NCI-H1694 treated with DMSO at 0.1 percent for 48 hours (cell line): ENCODE measurements around the gene TBC1D9.
"Not testable (repeated sequence)": the region's sequence is repeated elsewhere in the genome, so short reads cannot be mapped to it uniquely, and the experiment has no call there.

Experiments
- DNase-seq: peaks from one replicate; lab custom pipeline; 2025; lab: John Stamatoyannopoulos, UW

Gene TBC1D9

DNA sequence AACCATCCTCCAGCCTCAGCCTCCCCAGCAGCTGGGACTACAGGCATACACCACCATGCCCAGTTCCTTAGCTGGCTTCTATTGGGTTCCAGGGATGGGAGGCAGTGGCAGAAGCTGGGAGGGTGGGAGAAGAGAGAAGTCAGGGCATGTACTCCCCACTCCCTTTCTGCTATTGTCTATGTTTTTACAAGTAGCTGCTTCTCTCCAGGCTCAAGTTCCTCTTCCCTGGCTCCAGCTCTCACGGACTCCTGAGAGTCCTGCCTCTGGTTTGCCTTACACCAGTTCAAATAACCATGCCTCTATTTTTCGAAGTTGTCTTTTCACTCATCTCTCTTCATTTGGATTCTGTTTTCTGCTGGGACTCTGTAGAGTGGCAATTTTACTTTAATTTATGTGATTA is 2.9 kb downstream of the TBC1D9 start:
- no peak for DNase-seq

DNA sequence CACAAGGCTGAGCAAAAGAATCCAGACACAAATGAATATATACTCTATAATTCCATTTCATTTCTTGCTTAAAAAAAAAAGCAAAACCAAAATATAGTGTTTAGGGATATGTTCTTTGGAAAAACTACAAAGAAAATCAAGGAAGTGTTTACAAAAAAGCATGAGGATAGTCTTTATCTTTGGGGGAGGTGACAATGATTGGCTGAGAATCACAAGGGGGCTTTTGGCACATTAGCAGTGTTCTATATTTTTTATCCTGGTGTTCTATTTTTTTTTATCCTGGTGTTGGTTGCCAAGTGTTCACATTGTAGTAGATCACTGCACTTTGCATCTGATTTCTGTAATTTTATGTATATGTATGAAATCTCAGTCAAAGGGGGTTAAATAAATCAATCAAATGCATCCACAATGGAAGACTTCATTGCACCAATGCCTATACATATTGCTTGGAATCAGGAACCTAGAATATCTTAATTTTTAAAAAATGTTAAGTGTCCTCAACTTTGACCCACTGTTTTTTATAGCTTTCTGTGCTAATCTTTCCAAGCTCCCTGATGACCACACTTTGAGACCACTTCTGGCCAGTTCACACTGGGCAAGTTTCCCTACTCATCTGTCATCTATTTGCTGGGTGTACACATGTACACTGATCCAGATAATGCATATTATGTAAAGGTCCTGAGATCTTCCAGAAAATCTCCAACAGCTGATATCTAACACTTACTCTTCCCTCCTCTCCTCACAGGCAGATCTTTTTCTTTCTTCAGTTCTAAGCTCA is 3.7 kb downstream of the TBC1D9 start:
- DNase-seq, result no peak

DNA sequence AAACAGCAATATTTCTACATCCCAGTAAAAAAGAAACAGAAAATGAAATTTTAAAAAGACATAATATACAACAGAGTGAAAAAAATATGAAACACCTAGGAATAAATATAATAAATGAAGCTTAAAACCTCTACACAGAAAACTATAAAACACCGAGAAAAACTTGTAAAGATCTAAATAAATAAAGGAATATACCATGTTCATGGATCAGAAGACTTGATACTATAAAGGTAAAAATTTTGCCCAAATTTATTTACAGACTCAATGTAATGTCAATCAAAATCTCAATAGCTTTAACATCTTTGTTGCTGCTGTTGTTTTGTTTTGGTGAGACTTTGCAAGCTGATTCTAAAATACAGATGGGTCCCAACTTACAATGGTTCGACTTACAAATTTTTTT is 5.7 kb downstream of the TBC1D9 start:
- DNase-seq, result no peak

DNA sequence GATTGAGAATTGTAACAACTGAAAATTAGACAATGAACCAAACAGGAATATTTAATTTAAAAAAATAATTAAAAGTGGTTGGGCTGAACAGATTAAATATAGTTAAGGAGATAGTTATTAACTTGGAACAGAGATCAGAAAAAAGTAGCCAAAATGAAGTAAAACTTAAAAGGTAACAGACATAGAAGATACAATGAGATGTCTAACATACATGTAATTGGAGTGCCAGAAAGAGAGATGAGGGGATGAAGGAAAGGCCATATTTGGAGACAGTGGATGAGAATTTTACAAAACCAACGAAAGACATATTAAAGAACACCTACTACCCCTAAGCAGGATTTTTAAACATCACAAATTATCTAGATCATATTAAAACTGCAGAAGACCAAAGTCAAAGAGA is 8.0 kb downstream of the TBC1D9 start:
- no peak for DNase-seq

DNA sequence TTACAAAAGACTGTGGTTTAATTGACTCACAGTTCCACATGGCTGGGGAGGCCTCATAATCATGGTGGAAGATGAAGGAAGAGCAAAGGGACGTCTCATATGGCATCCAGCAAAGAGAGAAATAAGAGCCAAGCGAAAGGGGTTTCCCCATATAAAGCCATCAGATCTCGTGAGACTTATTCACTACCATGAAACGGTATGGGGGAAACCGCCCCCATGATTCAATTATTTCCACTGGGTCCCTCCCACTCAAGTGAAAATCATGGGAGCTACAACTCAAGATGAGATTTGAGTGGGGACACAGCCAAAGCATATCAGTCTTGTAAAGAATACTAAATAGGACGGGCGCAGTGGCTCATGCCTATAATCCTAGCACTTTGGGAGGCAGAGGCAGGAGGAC is 9.6 kb downstream of the TBC1D9 start:
- DNase-seq, result not testable (repeated sequence)

DNA sequence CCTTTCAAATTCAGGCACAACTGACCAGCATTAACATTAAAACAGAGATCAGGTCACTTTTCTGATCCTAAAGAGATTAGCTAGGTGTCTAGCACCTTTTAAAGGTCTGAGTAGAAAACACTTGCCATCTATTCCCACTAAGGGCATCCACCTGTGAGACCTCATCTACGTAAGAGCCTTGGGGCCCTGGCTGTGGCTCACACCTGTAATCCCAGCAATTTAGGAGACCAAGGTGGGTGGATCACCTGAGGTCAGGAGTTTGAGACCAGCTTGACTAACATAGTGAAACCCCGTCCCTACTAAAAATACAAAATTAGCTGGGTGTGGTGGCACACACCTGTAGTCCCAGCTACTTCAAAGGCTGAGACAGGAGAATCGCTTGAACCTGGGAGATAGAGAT is 11.8 kb downstream of the TBC1D9 start:
- DNase-seq, result no peak

DNA sequence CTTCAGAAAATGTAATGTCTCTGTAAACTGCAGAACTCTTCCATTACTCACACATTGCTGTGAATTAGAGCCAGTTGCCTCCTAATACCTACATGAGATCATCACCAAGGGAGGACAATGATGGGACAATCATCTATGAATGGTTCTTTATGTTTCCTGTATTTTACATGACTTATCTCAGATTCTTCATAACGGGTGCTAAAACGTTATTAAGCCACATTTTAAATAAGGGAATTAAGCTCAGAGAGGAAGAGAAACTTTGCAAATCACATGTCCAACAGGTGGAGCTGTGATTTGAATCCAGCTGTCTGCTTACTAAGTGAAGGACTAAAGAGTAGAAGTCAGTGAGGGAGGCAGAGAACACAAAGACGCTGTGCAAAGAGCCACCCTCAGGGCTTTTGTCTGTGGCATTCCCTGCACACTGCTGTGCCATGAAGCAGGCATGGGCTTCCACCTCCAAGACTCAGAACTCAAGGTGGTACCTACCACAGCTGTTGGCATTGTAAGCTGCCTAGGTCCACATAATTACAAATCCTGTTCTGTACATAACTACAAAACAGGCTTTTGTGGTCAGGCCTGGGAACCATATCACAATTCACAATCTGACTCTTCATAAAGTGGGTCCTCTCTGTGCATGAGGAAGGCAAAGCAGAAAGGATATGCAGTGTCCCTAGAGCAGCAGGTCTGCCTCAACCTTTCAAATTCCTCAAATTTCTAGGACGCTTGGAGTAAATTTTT is 12.8 kb downstream of the TBC1D9 start:
- no peak for DNase-seq

DNA sequence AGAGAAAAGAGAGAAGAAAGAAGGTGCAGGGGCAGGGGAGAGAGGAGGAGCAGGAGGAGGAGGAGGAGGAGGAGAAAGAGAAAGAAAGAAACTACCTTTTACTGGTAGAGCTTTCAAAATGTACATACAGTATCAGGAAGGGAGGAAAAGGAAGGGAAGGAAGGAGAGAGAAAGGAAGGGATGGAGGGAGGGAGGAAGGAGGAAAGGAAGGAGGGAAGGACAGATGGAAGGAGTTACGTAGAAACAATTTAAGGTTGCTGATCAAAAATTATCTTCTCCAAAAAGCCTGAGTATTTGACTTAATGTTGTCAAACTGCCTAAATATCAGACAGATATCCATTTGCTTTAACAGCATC is 13.4 kb downstream of the TBC1D9 start:
- no peak for DNase-seq

DNA sequence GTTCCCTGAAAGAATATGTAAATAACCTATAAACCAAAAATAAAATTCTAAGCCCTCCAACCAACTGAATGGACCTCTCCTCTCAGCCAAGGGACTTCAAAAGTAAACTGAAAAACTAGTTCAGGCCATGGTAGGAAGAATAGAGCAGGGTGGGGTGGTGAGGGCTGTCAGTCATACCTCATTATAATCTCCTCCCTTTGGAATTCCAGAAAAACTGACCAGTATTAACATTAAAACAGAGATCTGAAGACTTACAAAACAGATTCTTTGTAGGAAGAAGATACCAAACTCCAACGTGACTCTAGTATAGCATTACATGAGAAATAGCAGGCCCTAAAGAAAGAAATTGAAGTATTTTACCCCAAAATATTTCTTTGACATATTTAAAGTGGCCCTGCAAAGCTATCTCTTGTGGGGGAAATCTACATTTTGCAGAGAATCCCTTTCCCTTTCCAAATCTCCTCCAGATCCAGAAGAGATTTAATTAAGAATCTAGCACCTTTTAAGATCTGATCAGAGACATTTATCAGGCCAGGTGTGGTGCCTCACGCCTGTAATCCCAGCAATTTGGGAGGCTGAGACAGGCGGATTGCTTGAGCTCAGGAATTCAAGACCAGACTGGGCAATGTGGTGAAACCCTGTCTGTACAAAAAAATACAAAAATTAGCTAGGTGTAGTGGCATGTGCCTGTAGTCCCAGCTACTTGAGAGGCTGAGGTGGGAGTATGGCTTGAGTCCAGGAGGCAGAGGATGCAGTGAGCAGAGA is 15.1 kb downstream of the TBC1D9 start:
- DNase-seq, result no peak

DNA sequence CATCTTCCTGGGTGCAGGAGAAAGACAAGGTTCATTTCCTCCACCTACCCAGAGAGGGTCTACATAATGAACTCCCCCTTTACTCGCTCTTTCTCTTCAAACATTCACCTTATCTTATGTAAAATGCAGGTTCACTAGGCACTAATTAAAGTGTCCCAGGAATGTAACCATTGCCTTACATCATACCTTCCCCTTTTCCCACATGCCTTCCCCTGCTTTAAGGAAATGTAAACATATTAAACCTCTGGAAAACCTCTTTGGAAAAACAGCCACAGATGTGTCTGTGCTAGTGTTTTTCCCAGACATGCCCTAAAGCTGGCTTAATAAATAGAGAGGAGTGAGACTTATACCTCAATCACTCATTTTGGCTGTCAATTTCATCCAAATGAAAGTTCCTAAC is 15.8 kb downstream of the TBC1D9 start:
- no peak for DNase-seq

DNA sequence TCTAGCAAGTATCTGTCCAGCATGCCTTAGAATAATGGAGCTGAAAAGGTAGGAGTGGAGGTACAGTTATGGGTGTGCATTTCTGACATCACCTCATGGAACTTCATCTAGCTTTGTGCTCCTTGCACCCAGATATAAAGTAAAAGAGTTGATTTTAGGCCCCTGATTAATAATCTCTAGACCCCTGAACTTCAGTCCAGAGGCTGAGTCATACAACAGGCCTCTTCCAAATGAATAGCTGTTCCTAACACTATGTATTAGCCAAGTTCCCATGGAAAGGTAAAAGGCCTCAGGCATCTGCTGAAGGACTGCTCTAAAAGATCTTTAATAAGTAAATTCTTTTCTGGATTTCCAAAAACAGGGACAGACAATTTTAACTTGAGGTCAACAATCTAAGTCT is 16.2 kb downstream of the TBC1D9 start:
- no peak for DNase-seq

DNA sequence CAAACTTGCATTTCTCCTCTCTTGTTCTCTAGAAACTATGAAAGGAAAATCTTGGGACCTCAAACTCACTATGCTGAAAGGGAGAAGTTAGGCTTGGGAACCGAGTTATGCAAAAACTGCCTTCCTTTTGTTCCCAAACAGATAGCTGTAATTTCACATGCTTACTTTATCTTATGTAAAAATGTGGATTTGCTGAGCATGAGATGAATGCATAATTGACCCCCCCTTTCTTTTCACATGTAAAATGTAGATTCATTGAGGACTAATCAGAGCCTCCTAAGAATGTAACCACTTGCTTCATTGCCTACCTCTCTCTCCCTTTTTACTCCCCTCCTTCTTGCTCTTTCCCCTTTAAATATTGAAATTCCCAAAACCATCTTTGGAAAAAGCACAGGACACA is 18.0 kb downstream of the TBC1D9 start:
- no peak for DNase-seq

DNA sequence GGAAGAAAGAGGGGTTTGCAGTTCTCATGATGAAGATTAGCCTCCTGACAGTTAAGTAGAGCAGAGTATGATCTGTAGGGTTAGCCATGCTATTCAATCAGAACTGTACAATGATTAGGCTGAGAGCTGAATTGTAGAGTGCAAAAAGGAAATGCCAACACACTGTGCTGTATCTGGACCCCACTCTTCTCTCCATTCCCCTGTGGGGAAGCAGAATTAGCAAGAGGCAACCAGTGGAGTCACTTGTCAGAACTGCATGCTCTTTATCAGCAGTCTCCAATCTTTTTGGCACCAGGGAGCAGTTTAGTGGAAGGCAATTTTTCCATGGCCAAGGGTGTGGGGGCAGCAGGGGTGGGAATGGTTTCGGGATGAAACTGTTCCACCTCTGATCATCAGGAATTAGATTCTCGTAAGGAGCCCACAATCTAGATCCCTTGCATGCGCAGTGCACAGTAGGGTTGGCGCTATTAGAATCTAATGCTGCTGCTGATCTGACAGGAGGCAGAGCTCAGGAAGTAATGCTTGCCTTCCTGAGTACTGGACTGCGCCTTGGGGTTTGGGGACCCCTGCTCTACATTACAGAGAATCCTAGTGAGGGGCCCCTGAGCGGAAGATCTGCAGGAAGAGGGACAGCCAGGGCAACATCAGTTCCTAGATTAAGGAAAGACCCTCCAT is 19.4 kb downstream of the TBC1D9 start:
- DNase-seq, result no peak

DNA sequence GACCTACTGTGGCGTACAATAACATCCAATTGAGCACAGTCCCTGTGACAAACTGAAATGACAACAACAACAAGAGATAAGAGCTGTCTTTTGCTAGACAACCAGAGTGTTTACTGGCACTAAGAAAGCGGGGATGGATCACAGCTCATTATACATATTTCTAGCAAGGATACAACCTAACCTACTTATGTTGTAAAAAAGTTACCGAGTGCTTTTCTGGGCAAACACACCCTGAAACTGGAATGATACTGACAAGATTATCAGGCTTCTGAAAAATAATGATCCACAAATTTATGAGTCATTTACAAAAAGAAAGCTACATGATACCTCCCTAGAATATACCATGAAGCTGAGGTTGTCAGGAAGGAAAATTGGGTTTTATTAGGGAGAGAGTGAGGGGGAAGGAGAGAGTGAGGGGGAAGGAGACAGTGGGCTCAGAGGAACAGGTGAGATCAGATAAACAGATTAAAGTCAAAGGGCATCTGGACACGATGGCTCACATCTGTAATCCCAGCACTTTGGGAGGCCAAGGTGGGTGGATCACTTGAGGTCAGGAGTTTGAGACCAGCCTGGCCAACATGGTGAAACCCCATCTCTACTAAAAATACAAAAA is 20.3 kb downstream of the TBC1D9 start:
- DNase-seq, result no peak

DNA sequence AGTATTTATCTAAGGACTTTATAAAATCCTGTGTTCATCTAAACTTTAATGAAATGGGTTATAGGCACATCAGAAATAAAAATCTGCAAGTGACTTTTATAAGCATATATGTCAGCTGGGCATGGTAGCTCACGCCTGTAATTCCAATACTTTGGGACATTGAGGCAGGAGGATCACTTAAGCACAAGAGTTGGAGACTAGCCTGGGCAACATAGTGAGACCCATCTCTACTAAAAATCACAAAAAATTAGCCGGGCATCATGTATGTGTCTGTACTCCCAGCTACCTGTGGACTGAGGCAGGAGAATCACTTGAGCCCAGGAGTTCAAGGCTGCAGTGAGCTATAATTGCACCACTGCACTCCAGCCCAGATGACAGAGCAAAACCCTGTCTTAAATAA is 20.9 kb downstream of the TBC1D9 start:
- no peak for DNase-seq

DNA sequence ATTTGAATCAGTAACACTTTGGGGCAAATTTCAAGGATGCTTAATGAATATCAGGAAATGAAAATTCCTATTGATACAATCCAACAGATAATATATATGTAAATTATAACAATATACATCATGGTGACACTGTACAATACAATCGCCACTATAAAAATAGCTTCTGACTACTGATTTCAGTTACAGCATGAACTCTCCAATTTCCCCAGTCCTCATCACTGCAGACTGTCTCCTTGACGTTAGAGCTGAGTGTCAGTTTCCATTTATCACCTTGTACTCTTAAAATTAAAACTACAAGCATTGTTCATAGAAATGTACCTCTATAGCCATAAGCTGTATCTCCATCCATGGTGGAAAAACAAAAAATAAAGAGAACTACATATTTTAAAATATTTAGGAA is 23.4 kb downstream of the TBC1D9 start:
- no peak for DNase-seq

DNA sequence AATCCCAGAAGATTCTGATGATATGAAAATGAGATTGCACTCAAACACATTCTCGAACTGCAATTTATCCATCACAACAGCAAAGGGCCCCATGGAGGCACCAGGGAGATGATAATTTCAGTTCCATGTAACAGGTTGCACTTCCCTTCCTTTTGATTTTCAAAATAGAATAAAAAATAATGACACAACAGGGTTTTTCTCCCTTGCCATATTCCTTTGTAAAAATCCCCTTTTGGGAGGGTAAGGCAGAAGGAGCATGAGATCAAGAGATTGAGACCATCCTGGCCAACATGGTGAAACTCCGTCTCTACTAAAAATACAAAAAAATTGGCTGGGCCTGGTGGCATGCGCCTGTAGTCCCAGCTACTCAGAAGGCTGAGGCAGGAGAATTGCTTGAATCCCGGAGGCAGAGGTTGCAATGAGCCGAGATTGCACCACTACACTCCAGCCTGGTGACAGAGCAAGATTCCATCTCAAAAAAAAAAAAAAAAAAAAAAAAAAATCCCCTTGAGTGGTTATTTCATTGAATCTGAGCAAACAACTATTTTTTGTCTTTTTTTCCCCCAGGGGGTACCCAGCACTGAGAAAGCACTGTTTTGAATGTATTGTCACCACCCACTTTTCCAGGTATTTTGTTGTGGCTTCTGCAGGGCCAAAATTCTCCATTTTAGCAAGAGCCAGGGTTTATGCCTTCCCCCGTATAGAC is 26.7 kb downstream of the TBC1D9 start:
- DNase-seq, result no peak

DNA sequence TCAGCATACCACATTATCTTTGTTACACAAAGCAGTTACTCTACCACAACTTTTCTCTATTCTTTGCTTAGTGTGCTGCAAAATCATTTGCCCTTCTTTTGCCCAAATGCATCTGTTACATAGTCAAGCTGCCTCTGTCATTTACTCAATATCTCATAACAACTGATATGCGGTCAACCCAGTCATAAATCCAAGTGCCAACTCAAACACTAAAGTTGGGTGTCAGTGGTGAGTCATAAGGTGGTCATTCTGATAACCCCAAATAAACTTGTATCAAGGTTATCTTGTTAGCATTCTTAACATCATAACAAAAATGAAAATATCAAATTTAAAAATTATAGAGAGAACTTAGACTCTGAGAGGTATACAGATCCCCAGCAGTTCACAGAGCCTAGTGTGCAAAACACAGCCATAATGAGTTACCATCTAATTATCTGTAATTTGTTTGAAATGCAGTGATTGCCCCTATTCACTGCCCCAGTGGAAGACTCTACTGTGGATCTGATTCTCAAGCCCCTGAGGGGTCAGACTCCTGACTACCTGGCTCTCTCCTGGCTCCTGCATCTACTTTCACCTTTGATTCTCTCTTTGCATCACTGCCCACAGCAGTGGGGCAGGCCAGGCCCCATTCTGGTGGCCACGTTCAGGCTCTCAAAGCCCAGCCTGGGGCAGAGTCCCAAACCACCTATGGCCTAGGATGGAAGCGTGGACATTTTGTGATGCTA is 29.2 kb downstream of the TBC1D9 start:
- DNase-seq, result no peak

DNA sequence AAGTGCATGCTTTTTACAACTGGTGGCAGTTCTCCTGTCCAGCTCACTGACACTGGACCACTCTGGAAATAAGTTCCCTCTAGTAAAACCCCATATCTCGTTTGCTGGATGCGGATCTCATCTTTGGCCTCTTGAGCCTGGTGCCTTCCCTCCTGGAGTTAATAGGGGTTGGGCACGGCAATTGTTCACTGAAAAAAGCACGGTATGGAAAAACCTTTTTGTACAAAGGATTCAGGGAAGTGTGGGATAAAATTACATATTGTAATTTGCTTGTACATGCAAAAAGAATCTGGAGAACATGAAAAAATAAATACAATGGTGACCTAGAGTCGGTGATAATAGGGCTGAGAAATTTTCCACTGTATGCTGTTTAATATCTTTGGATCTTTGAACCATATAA is 30.6 kb downstream of the TBC1D9 start:
- no peak for DNase-seq

DNA sequence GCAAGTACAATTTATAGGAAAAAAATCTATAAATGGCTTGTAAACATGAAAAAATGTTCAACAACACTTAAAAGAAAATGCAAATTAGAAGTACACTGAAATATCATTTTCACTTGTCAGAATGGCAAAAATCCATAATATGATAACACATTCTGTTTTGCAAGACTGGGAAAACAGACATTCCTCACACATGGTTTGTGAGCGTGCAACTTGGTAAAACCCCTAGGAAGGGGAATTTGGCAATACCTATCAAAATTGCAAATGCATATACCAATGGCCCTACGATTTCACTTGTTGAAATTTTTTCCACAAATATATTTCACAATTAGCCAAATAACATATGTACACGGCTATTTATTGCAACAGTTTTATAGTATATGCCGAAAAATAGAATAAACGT is 31.4 kb downstream of the TBC1D9 start:
- DNase-seq, result no peak
